Measurements from ENCODE around the gene SCUBE1. TPM values are rescaled to one million over a fixed set of nuclear protein-coding genes. Genes with fewer than 3 reads are reported as not detected.

SCUBE1 gene
- total and polyA plus RNA-seq, 2 of the 8 experiments (the other 6 are each of a cell fraction or from before 2014, with no cell fraction given) = 2.3 to 4.9 TPM

DNA sequence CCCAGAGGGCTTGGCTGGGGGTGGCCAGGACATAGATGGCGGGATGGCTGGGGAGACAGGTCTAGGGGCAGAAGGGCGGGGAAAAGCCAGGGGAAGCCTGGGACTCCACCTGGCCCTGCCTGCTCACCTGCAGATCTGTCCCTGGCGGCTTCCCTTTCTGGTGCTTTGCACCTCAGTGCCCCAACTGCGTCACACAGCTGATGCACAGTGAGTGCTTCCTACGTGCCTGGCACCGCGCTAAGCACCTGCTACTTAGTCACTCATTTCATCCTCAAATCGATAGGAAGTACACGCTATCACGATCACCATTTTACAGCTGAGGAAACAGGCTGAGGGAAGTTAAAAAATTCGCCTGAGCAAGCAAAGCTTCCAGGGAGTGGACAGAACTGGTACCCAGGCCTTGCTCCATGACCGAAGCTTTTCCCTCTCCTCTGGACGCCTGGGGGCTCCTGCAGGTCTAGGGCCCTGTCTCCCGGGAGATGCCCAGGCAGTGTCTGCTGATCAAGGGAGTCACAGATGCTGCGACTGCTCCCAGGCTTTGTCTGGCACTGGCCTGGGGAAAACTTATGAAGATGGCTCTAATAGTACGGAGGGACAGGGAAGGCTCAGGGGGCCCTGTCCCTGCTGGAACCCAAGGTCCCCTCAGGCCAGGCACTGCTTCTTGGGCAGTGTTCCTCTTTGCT lies 93.2 kb downstream of the SCUBE1 start (continued):
- TF ChIP-seq SAP30 (IDR thresholded peaks at IDR 0.05; ENCODE audit: insufficient read depth, insufficient replicate concordance, low read length) (no peak), CEBPB (IDR thresholded peaks at IDR 0.05; ENCODE audit: low read depth, low read length) (no peak)
